Stimulated activated CD4-positive, alpha-beta T cell treated with anti-CD3 and anti-CD28 coated beads, Interleukin-1b, Interleukin-23, amount 100 ng/mL, for 4 hours (primary cell): ENCODE results near the gene C11orf58.

Experiments
- DNase-seq, 2 donors: peaks; one replicate each; pipeline ENCODE4 v3.0.0-alpha.2; 2020; ENCODE audit warnings: low read depth in 2 of 2

The C11orf58 gene

GRCh38 chr11:16804104-16804947, 65.9 kb downstream of the C11orf58 start:
- no peak for DNase-seq

- no peak for DNase-seq
Measured at GRCh38 chr11:16805938-16806337, 67.5 kb downstream of the C11orf58 start.

- no peak for DNase-seq
Measured at GRCh38 chr11:16806791-16807190, 68.3 kb downstream of the C11orf58 start.

GRCh38 chr11:16807306-16807705, 68.9 kb downstream of the C11orf58 start:
- DNase-seq: no peak
